ENCODE measurements around the gene PRKCA. TPM values are rescaled to one million over a fixed set of nuclear protein-coding genes. Genes with fewer than 3 reads are reported as not detected.
A peak's percentile ranks its signal among the peaks of the same experiment; 100 is the strongest.

Gene PRKCA
- polyA plus RNA-seq, 1 experiment: 66.8 TPM

DNA sequence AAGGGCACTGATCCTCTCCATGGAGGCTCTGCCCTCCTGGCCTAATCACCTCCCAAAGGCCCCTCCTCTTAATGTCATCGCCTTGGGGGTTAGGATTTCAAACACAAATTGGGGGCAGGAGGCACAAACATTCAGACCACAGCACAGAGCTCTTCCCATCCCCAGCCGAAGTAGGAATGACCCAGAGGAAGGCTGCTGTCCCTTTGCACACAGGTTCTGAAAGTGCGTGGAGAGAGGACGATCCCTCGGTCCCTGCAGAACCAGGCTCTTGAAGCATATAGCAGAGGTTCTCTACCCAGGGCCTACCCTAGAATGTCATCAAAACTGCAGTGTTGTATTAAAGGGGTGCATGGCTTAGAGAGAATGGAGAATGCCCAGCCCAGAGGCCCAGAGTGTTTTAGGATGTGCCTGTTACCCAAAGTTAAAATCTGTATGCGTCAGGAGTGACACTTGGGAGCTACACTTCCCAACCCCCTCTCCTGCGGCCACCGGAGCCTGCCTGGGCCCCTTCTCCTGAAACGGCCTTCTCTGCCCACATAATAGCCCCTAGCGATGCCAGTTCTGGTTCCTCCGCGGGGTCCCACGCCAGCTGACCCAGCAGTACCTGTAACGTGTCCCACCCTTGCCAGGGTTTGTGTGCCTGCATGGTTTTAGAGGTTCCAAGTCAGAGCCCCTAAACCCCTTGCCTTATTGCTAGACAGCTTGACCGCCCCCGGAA is 373.0 kb downstream of the PRKCA start:
- Histone ChIP-seq H3K9me3 (ENCODE audit: control insufficient read depth, insufficient read depth, low read length) (peaks cover 3% of the 10 kb centered on the region; the same call in 1 of the 2 replicates), H3K27ac (ENCODE audit: low read depth, low read length) (no peak overlapping the region), H3K27me3 (ENCODE audit: control insufficient read depth, insufficient read depth, low read length) (no peaks in the 10 kb centered on the region), H3K4me3 (ENCODE audit: low read depth, low read length) (no peak overlapping the region)
- ChIA-PET CTCF (interaction anchor here (0.9 kb wide), 1 partner anchor 19 kb away, joined by 3 read pairs; no protein-coding TSS in a partner anchor), POLR2A (interaction anchor here (0.6 kb wide), 1 partner anchor 391 kb away, joined by 3 read pairs; no protein-coding TSS in a partner anchor)
- no peak for DNase-seq (ENCODE audit: low read depth, low spot score)
- TF ChIP-seq, protein P1, sequence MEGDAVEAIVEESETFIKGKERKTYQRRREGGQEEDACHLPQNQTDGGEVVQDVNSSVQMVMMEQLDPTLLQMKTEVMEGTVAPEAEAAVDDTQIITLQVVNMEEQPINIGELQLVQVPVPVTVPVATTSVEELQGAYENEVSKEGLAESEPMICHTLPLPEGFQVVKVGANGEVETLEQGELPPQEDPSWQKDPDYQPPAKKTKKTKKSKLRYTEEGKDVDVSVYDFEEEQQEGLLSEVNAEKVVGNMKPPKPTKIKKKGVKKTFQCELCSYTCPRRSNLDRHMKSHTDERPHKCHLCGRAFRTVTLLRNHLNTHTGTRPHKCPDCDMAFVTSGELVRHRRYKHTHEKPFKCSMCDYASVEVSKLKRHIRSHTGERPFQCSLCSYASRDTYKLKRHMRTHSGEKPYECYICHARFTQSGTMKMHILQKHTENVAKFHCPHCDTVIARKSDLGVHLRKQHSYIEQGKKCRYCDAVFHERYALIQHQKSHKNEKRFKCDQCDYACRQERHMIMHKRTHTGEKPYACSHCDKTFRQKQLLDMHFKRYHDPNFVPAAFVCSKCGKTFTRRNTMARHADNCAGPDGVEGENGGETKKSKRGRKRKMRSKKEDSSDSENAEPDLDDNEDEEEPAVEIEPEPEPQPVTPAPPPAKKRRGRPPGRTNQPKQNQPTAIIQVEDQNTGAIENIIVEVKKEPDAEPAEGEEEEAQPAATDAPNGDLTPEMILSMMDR (IDR thresholded peaks at IDR 0.05; ENCODE audit: low read depth, low read length): no peak

DNA sequence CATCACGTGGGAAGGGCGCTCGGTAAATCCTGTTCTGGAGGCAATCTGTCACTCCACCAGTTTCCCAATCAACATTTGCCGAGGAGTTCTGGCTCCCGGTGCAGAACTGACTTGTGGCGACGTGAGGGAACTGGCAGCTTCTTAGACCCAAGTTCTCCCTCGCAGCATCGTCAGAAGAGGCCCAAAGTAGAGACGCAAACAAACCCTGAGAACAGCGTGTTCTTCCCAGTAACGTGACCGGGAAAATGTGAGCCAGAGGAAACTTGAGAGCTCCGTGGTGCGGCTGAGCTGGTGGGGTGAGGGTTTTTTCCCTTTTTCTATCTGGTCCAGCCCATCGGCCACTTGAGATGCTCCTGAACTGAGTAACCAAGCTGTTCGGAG is 373.6 kb downstream of the PRKCA start:
- Histone ChIP-seq H3K4me3 (ENCODE audit: low read depth, low read length) (no peak overlapping the region), H3K27me3 (ENCODE audit: control insufficient read depth, insufficient read depth, low read length) (no peaks in the 10 kb centered on the region), H3K9me3 (ENCODE audit: control insufficient read depth, insufficient read depth, low read length) (peaks cover 3% of the 10 kb centered on the region; the same call in 1 of the 2 replicates), H3K27ac (ENCODE audit: low read depth, low read length) (no peak overlapping the region)
- ChIA-PET CTCF (interaction anchor here (0.9 kb wide), 1 partner anchor 18 kb away, joined by 3 read pairs; no protein-coding TSS in a partner anchor), POLR2A (no interaction called here)
- DNase-seq (ENCODE audit: low read depth, low spot score): no peak
- TF ChIP-seq, protein P1 (IDR thresholded peaks at IDR 0.05; ENCODE audit: low read depth, low read length): no peak

DNA sequence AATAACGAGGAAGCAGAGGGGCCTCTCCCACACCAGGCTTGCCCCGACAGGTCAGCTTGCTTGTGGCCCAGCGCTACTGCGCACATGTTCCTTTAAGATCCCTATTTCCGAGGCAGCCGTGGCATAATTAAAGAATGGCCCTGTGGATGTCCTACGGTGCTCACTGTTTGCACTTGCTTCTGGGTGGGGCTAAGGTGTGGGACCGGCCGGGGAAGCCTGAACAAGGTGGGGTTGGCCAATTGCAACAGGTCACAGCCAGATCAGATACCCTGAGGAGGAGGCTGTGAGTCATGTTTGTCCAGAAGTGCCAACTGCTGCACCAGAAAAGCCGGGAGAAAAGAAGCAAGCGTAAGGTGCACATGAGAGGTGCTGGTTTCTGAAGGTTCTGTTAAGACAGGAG is 374.0 kb downstream of the PRKCA start:
- TF ChIP-seq, protein P1 (IDR thresholded peaks at IDR 0.05; ENCODE audit: low read depth, low read length): no peak
- H3K27ac ChIP-seq (ENCODE audit: low read depth, low read length): no peak overlapping the region
- no peak for DNase-seq (ENCODE audit: low read depth, low spot score)
- peaks cover 3% of the 10 kb centered on the region; the same call in 1 of the 2 replicates for H3K9me3 ChIP-seq (ENCODE audit: control insufficient read depth, insufficient read depth, low read length)
- no peaks in the 10 kb centered on the region for H3K27me3 ChIP-seq (ENCODE audit: control insufficient read depth, insufficient read depth, low read length)
- ChIA-PET POLR2A (no interaction called here), CTCF (interaction anchor here (0.9 kb wide), 1 partner anchor 18 kb away, joined by 3 read pairs; no protein-coding TSS in a partner anchor)
- H3K4me3 ChIP-seq (ENCODE audit: low read depth, low read length): no peak overlapping the region

DNA sequence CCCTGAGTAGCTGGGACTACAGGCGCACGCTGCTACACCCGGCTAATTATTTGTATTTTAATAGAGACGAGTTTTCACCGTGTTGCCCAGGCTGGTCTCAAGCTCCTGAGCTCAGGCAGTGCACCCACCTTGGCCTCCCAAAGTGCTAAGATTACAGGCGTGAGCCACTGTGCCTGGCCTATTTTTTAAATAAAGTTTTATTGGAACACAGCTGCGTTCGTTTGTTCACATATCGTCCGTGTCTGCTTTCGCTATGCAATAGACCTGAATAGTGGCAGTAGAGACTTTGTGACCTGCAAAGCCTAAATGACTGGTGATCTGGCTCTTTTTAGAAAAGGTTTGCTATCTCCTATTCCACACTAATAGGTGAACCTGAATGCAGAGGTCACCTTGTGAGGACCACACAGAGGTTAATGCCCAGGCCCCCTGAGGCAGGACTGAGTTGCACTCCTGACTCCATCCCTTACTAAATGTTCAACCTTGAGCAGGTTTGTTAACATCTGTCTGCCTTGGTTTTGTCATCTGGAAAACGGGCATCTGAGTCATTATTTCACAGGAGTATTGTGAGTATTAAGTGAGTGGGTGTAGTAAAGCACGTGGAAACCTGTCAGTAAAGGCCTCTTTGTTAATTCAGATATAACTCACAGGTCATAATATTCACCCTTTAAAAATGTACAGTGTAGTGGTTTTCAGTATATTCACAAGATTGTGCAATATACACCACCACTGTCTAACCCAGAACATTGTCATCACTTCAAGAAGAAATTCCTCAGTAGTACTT is 375.0 kb downstream of the PRKCA start:
- POLR2A ChIA-PET: no interaction called here
- no peaks in the 10 kb centered on the region for H3K27me3 ChIP-seq (ENCODE audit: control insufficient read depth, insufficient read depth, low read length)
- CTCF ChIA-PET: no interaction called here
- no peak overlapping the region for H3K4me3 ChIP-seq (ENCODE audit: low read depth, low read length)
- TF ChIP-seq, protein P1 (IDR thresholded peaks at IDR 0.05; ENCODE audit: low read depth, low read length): no peak
- DNase-seq (ENCODE audit: low read depth, low spot score): peak; percentile 70
- peaks cover 3% of the 10 kb centered on the region; the same call in 1 of the 2 replicates for H3K9me3 ChIP-seq (ENCODE audit: control insufficient read depth, insufficient read depth, low read length)
- no peak overlapping the region for H3K27ac ChIP-seq (ENCODE audit: low read depth, low read length)
